SK-N-SH treated with all-trans-retinoic acid at 6 μM for 48 hours (cell line): Measurements from ENCODE around the gene SPATA21.

Experiments used
- ARNTL ChIP-seq: fragments of 450-650 bp; formaldehyde crosslinking; IDR thresholded peaks from 2 replicates; pipeline ENCODE4 v1.5.0; 2020; ENCODE audit warnings: low read depth, mild to moderate bottlenecking, moderate library complexity, borderline replicate concordance
- ESRRG ChIP-seq: fragments of 250-450 bp; sonication (Bioruptor Pico); IDR thresholded peaks from 2 replicates; pipeline ENCODE4 v1.6.1; 2021; ENCODE audit warnings: mild to moderate bottlenecking
- OSR1 ChIP-seq: fragments of 250-450 bp; sonication (Bioruptor Pico); IDR thresholded peaks from 2 replicates; pipeline ENCODE4 v1.8.0; 2022; ENCODE audit warnings: moderate library complexity, mild to moderate bottlenecking, inconsistent platforms
- ZC3H10 ChIP-seq: fragments of 250-450 bp; sonication (Bioruptor Pico); IDR thresholded peaks from 2 replicates; pipeline ENCODE4 v1.5.1; 2021; ENCODE audit warnings: mild to moderate bottlenecking, moderate library complexity
- ZNF70 ChIP-seq: fragments of 450-650 bp; formaldehyde crosslinking; IDR thresholded peaks from 2 replicates; pipeline ENCODE4 v1.5.0; 2020; ENCODE audit warnings: mild to moderate bottlenecking, moderate library complexity

GRCh38 chr1:16434501-16434900 is 2.7 kb downstream of the SPATA21 start:
- no peak for TF ChIP-seq ZNF70
- TF ChIP-seq ESRRG (CRISPR knock-in tag): no peak
- no peak for TF ChIP-seq ZC3H10
- TF ChIP-seq OSR1 (CRISPR knock-in tag): no peak
- no peak for TF ChIP-seq ARNTL (CRISPR knock-in tag)
